HG03064 (cell line): ENCODE results near the gene PNMA8B.

Source experiments
- ATAC-seq: cut with Tn5 transposase; IDR thresholded peaks from one replicate; pipeline ENCODE4 v1.9.1; 2021; ENCODE audit warnings: low read depth; ENCODE audit not compliant: unreplicated experiment

PNMA8B gene

GRCh38 chr19:46487802-46488445 lies 7.7 kb downstream of the PNMA8B start:
- no peak for ATAC-seq

GRCh38 chr19:46487178-46487801 lies 8.4 kb downstream of the PNMA8B start:
- no peak for ATAC-seq

GRCh38 chr19:46486358-46486757 lies 9.3 kb downstream of the PNMA8B start:
- ATAC-seq, result no peak

GRCh38 chr19:46484656-46485055 lies 11.0 kb downstream of the PNMA8B start:
- no peak for ATAC-seq

- no peak for ATAC-seq
Measured at GRCh38 chr19:46482631-46483030, 13.0 kb downstream of the PNMA8B start.

GRCh38 chr19:46481947-46482346 lies 13.7 kb downstream of the PNMA8B start:
- no peak for ATAC-seq

GRCh38 chr19:46481223-46481848 lies 14.3 kb downstream of the PNMA8B start:
- ATAC-seq, result no peak

GRCh38 chr19:46480415-46480814 lies 15.3 kb downstream of the PNMA8B start:
- no peak for ATAC-seq

- no peak for ATAC-seq
Measured at GRCh38 chr19:46478356-46478986, 17.2 kb downstream of the PNMA8B start.

GRCh38 chr19:46475986-46476385 lies 19.7 kb downstream of the PNMA8B start:
- no peak for ATAC-seq

GRCh38 chr19:46474211-46474610 lies 21.5 kb downstream of the PNMA8B start:
- ATAC-seq, result no peak

GRCh38 chr19:46472592-46472991 lies 23.1 kb downstream of the PNMA8B start:
- ATAC-seq, result no peak

- no peak for ATAC-seq
Measured at GRCh38 chr19:46471811-46472543, 23.7 kb downstream of the PNMA8B start.

GRCh38 chr19:46471116-46471733 lies 24.4 kb downstream of the PNMA8B start, which contains the start of gene PNMA8A:
TSS of gene PNMA8A (minus strand) at chr19:46471563. CDS start at chr19:46471035, 528 bp downstream.
- ATAC-seq, result no peak

GRCh38 chr19:46470376-46470775 lies 25.3 kb downstream of the PNMA8B start:
- no peak for ATAC-seq

GRCh38 chr19:46469541-46470185 lies 26.0 kb downstream of the PNMA8B start:
- ATAC-seq, result no peak

- ATAC-seq, result no peak
Measured at GRCh38 chr19:46466536-46467196, 29.0 kb downstream of the PNMA8B start.

GRCh38 chr19:46463516-46463915 lies 32.2 kb downstream of the PNMA8B start:
- ATAC-seq, result no peak

GRCh38 chr19:46461537-46461936 lies 34.1 kb downstream of the PNMA8B start:
- ATAC-seq, result no peak
